GM18511 (cell line): ENCODE measurements around the gene EPB41L1.
"Not testable (repeated sequence)": the region's sequence is repeated elsewhere in the genome, so short reads cannot be mapped to it uniquely, and the experiment has no call there.

ENCODE experiments used
- ATAC-seq: cut with Tn5 transposase; IDR thresholded peaks from one replicate; pipeline ENCODE4 v1.9.1; 2021; ENCODE audit warnings: mild to moderate bottlenecking, moderate library complexity; ENCODE audit not compliant: unreplicated experiment

Gene EPB41L1

DNA sequence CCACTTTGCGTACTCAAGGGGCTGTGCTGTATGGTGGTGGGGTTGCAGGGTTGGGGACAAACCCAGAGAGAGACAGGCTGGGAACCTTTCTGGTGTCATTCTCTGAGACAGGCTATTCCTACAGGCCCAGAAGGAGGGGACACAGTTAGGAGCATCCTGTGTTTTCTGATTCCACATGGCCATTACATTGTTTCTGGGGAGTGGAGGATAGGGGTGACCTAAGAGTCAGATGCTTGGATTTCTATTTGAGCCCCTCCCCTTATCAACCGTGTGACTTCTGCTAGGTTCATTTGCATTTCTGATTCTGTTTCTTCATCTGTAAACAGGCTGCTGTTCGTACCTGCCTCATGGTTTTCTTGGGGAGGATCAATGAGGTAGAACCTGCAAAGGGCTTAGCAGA is 29.4 kb upstream of the EPB41L1 start:
- ATAC-seq = no peak

GRCh38 chr20:36126836-36127527 is 27.6 kb upstream of the EPB41L1 start:
- ATAC-seq = no peak

- ATAC-seq = no peak
Measured at GRCh38 chr20:36128463-36129159, 25.9 kb upstream of the EPB41L1 start.

GRCh38 chr20:36129160-36129543 is 25.4 kb upstream of the EPB41L1 start:
- ATAC-seq = no peak

- no peak for ATAC-seq
Measured at GRCh38 chr20:36130390-36130789, 24.1 kb upstream of the EPB41L1 start.

DNA sequence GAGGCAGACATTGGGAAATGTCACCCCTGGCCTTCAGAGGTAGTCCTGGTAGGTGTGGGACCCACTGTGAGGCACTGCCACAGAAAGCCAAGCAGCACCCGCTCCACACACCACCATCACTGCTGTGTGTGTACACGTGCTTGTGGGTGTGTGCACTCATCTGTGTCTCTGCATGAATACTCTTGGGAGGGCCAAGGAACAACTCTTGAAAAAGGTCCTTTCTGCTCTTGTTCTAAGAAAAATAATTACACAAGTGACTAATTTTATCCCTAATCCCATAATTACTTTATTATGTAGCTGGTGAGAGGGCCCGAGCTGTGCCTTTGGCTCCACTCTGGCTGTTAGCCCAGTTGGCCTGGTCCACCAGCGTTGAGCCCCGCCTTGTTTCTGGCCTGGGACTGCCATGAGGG is 21.7 kb upstream of the EPB41L1 start:
- ATAC-seq = no peak

DNA sequence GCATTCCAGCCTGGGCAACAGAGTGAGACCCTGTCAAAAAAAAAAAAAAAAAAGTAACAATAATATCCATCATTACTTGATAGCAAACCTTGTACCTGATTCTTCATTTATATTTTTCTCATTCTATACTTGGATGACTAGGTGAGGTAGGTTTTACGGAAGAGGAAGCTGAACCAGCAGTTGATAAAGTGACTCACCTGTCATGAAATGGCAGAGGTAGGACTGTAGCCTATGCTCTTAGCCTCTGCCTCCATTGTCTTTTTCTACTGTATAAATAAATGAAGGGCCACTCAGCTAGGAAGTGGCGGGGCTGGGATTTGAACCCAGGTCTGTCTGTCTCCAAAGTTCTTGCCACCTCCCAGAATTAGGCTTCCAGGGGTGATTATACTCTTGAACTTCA is 20.7 kb upstream of the EPB41L1 start:
- no peak for ATAC-seq

DNA sequence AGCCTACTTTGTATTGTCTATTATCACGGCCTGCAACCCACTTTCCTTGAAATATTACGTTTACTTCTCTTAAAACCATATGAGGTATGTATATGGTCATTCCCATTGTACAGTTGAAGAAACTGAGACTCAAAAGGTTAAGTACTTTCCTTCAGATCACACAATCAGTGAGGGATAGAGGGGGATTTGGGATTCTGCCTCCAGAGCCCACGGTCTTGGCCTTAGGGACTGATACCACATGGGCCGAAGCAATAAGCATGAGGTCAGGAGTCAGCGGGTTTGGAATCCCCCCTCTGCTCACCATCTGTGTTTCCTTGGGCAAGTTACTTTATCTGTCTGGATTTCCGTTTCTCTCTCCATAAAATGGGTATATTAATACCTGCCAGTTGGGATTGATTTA is 19.4 kb upstream of the EPB41L1 start:
- no peak for ATAC-seq

DNA sequence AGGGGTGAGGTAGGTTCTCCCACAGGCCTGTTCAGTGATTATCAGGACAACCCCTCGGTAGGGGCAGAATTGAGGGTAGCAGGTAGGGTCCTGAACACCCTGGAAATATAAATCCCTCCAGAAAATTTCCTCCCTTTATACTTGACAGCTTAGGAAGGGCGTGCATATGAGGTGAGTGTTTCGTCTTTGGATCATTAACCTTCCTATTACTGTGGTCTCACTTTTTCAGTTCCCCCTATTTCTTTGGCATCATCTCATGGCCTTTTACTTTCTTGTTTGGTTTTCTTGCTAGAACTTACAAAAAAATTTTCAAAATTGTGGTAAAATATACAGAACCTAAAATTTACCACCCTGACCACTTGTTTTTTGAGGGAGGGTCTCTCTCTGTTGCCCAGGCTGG is 18.7 kb upstream of the EPB41L1 start:
- ATAC-seq = no peak

- not testable (repeated sequence) for ATAC-seq
Measured at GRCh38 chr20:36137313-36137712, 17.2 kb upstream of the EPB41L1 start.

DNA sequence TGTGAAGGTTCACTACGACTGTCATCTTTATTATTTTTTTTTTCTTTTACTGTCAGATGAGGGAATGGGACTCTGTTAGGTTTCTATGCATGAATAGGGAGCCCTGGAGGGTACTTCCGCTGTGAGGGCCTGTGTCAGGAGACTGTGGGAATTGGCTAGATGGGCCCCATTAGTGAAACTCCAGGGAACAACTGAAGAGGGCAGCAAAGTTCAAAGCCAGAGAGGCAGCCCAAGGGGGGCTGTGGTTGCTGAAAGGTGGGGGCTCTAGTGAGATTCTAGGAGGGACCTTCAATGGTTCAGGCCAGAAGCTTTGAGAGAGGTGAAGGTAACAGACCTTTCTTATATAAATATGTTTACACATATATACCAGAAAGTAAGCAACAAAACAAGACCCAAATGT is 13.2 kb upstream of the EPB41L1 start:
- ATAC-seq = no peak

DNA sequence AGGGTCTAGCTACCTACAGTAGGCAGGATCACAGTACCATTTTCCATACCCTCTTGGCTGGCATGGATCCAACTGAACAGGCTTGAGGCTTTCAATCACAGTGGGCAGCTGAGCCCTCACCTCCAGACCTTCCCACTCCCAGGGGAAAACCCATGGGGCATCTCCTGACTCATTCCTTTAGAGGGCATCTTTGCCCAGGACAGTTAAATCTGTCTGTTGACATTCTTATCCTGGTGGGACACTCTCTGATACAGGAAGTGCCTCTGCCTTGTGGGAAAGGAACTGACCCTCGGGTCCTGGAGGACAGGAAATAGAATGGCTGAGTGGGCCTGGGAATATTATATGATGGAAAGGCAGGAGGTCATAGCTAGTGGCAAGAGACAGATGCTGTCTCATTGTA is 10.2 kb upstream of the EPB41L1 start:
- ATAC-seq = no peak

DNA sequence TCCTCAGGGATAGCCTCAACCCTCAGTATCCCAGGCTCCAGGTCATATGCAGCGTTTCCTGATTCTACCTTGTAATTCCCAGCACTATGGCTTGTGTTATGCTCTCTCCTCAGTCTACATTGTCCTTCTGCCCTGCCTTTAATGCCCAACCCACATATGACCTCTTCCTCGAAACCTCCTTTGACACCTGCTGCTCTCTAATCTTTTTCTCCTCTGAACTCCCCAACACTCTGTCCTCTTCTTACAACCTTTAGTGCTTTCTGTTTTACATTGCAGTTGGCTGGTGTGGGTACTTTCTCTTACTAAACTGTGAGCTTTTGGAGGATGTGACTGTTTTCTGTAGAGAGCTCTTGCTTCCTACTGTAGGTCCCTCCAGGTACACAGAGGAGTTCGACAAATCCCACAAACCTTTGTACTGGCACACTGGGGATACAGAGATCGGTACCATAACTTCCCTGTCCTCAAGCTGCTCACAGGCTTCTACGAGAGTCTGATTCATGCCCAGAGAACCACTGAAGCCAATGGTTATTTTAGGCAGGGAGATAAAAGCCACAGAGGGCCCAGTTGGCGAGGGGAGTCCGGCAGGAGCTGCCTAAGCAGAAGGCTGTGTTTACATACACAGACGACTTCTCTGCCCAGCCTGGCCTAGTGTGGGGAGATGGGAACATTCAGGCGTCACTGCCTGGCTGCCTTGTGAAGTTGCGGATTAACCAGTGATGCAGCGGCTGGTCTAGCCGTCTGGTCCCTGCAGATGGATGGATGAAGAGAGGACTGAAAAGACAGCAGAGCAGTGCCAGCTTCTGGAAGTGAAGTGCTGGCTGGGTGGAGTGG is 8.4 kb upstream of the EPB41L1 start:
- no peak for ATAC-seq

DNA sequence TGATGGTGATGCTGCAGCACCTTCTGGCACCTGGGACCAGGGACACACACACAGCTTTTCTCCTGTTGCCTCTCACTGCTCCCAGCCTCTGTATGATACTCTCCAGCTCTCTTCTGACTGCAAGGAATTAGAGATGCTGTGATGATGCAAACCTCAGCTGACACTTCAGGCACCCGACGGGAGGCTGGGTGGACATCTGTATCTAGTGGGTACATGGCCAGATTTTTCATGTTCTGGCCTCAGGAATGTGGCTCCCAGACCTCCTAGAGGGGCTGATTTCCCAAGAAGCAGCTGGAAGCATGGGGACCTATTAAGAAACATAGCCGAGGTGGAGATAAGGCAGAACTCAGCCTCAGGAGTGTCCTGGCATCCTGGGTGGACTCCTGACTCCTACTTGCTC is 6.8 kb upstream of the EPB41L1 start:
- ATAC-seq = no peak

GRCh38 chr20:36148439-36148838 is 6.1 kb upstream of the EPB41L1 start:
- ATAC-seq = no peak

DNA sequence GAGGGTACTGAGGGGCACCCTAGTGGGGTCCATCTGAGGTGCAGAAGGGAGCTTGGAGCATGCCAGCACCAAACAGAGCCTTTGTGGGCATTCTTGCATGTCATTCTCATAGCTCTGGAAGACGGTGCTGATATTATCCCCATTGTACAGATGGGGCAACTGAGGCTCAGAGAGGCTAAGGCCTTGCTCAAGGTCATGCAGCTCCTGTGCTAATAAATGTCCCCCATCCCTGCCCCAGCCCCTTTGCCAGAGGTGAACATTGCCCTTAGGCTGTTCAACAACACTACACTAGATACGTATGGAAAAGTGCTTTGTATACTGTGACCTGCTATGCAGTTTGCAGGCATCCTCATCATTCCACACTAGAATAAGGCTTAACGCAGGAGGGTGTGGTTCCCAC is 5.5 kb upstream of the EPB41L1 start:
- ATAC-seq = no peak

DNA sequence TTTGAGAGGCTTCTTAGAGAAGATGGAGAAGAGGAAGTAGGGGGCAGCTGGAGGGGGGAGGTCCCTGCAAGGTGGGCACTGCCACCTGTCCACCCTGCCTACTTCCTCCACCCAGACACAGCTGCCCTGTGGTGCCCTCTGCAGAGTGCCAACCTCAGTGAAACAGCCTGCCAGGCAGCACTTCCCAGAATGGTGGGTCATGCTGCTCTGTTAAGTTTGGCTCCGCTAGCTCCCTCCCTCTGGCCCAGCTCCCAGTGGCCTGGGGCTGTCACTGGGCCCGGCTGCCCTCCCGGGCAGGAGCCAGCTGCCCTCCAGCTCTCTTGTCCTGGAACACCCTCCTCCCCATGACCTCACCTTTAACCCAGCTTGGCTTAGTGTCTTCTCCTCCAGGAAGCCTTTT is 5.1 kb upstream of the EPB41L1 start:
- no peak for ATAC-seq

- no peak for ATAC-seq
Measured at GRCh38 chr20:36150489-36150846, 4.1 kb upstream of the EPB41L1 start.

DNA sequence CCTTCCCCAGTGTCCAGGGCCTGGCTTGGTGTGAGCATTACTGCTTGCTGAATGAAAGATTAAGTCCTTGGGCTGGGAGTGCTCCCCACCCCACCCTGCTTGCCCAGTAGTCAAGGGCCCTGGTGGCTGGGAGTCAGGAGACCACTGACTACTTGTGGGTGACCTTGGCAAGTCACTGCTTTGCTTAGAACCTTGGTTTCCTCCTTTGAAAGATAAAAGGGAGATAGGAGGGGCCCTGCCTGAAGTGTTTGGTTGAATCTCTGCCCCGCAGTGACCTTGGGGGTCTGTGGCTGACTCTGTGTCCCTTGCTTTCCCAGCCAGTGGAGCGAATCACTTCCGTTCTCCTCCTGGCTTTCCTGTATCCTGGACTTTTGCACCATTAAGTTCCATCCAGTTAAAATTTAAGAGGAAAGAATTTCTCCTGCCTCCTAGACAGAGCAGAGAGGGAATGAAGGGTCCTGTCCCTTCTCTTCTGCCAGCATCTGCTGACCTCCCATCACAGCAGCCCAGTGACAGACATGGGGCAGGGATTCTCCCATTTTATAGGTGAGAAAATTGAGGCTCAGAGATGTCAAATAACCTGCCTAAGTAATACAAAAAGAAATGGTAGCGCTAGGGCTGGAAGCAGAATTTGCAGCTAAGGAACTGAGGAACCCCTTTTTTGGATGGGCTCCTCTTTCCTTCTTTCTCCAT is 3.5 kb upstream of the EPB41L1 start:
- ATAC-seq = no peak

GRCh38 chr20:36152261-36152660 is 2.3 kb upstream of the EPB41L1 start:
- ATAC-seq = no peak

DNA sequence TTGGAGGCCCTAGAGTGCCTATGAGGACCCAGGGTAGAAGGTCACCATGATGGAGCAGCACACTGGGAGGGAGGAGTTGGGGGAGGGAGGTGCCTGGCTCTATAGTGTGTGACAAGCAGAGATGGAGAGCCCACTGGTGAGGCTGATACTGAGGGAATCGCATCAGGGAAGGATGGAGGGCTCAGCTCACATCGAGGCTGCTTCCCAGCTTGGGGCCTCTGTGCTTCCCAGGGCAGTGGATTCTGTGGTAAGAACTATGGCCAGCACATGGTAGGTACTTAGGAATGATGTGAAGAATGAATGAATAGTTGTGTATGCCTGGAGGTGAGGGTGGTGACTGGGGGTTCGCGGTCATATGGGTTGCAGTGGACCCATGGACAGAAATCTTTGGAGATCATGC is 1.3 kb upstream of the EPB41L1 start:
- ATAC-seq = no peak
